NCI-H2196 treated with DMSO at 0.1 percent for 48 hours (cell line): ENCODE data around the gene GSTT2.
"Not testable (repeated sequence)": the region's sequence is repeated elsewhere in the genome, so short reads cannot be mapped to it uniquely, and the experiment has no call there.

Source experiments
- DNase-seq: peaks from one replicate; lab custom pipeline; 2025; ENCODE audit not compliant: unreplicated experiment; lab: John Stamatoyannopoulos, UW

Gene GSTT2

DNA sequence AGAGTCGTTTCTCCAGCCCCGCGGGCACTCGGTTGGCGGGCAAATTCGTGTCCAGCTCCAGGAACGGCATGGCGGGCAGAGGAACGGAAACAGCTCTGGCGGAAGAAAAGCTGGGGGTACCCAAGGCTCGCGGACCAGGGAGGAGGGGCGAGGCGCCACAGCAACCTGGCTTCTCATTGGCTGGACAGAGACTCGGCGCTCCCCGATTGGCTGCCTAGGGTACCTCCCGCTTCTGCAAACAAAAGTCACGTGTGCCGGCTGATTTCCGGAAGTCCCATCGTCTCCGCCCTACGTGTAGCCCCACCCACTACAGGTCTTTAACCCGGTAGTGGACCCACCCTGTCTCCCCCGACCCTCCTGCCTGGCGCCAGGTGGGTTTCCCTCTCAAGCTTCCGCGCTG lies 5.6 kb upstream of the GSTT2 start, which contains the start of gene DDT:
Gene DDT, minus strand, starts transcription at position 97 of the 400 bp plus-strand sequence. Its CDS starts 27 bp downstream, at position 70.
- not testable (repeated sequence) for DNase-seq

DNA sequence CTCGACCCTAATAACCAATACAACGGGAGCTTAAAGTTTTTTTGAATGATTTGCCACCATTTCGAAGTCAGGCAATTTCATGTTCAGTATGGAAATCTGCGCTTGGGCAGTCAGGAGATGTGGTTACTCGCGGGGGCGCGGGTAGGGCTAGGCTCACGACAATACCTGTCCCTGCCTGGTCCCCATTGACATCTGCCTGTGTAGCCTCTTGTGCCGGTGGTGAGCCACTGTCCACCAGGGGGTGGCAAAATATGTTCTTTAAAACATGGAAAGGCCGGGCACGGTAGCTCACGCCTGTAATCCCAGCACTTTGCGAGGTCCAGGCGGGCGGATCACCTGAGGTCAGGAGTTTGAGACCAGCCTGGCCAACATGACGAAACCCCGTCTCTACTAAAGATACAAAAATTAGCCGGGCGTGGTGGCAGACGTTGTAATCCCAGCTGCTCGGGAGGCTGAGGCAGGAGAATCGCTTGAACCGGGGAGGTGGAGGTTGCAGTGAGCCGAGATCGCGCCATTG lies 5.0 kb upstream of the GSTT2 start:
- not testable (repeated sequence) for DNase-seq

DNA sequence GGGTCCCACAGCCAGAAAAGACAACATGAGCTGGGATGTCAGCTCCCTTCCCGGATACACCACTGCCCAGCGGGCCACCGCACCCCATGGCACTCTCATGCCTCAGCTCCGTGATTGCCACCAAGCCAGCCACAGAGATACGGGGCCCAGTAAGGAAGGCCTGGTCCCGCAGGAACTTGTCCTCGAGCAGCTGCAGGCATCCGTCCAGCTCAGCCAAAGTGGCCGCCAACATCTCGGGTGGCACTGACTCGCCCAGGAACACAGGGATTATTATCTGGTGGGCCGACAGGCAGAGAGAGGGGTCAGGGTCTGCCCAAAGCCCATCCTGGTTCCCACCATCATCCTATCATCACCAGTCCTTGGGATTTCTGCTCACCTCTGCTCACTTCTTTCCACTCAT lies 2.6 kb upstream of the GSTT2 start:
- not testable (repeated sequence) for DNase-seq

DNA sequence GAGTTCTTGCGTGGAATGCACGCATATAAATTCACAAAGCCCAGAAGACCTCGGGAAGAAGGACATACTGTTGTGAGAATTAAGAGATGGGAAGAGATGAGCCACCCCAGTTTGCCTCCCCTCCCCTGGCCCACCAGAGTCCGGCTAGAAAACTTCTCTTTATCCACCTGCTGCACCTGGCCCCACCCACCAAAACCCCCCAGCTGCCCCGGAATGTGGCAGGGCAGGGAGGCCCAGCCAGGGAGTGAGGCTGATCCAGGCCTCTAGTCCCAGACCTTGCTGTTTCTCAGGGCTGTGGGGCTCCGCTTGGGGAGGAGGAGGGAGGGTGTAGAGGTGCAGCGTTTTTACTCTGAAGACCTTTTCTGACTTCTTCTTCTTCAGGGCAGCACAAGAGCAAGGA lies 633 bp downstream of the GSTT2 start:
- not testable (repeated sequence) for DNase-seq

DNA sequence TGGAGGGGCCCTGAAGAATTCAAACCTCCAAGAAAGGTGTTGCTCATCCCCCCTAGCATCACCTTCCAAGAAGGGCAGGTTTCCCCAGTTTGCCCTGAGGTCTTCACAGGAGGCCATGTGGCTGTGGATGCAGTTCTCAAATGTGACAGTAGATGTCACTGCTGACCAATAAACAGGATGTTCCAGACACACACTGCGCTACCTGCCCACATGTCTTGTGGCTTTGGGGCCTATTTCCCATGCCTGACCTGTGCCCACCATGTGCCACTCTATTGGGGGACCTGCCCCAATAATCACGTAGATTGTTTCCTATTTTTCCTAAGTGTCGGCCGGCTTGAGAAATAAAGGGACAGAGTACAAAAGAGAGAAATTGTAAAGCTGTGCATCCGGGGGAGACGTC lies 4.5 kb downstream of the GSTT2 start:
- no peak for DNase-seq

DNA sequence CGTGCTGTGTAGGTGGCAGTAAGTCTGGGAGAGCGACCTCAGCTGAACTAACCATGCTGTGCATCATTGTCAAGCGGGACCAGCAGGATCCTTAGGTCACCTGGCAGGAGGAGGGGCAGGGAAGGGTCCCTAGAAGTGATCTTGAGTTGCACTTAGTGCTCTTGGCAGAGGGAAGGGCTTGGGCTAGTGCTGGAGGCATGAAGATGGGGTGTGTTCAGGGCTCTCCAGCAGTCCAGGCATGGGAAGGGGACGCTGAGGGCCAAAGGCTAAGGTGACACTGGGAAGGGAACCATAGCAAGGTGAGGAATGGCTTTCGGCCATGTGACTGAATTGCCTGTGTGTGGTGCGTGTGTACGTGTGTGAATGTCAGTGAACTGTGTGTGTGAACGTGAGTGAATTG lies 6.2 kb downstream of the GSTT2 start:
- not testable (repeated sequence) for DNase-seq

DNA sequence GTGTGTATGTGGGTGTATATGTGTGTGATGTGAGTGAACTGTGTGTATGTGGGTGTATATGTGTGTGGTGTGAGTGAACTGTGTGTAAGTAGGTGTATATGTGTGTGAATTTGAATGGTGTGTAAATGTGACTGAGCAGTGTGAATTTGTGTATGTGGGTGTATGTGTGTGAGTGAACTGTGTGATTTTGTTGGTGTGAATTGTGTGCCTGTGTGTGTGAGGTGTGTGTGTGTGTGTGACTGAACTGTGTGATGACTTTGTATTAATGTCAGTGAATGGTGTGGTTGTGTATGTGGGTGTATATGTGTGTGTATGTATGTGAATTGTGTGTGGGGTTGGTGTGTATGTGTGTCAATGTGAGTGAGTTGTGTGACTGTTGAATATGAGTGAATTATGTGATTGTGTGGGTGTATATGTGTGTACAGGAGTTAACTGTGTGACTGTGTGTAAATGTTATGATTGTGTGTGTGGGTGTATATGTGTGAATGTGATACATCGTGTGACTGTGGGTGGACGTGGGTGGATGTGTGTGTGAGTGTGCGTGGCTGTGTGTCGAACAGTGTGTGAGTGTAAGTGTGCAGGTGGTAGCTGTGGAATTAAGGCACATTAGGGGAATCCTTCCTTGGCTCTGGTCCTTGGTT lies 6.7 kb downstream of the GSTT2 start:
- DNase-seq: not testable (repeated sequence)

DNA sequence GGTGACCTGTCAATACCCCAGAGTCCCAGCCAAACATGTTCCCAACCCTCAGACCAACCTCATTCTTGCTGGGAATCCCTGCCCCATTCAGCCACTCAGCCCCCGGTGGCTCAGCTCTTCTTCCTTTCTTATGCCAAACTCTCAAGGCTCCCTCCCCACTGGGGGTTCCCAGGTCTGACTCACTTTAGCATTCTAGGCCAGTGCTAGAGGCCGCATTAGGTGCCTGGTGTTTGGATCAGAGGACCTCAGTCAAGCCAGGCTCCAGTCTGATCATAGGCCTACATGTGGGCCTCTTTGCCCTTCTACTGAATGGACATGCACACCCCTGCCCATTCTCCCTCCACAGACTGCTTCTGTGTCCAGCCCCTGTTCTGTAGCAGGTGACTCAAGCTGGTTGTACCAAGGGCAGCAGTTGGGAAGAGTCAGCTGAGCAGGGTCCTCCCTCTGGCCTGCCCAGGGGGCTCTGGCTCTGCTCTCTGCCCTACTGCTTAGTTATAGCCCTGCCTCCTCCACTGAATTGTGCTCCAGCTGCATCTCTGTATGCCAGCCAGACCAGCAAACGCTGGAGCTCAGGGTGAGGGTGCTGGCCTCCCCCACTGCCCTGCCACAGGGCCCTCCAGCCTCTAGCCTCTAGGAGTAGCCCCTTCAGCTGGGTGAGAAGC lies 9.8 kb downstream of the GSTT2 start:
- not testable (repeated sequence) for DNase-seq

DNA sequence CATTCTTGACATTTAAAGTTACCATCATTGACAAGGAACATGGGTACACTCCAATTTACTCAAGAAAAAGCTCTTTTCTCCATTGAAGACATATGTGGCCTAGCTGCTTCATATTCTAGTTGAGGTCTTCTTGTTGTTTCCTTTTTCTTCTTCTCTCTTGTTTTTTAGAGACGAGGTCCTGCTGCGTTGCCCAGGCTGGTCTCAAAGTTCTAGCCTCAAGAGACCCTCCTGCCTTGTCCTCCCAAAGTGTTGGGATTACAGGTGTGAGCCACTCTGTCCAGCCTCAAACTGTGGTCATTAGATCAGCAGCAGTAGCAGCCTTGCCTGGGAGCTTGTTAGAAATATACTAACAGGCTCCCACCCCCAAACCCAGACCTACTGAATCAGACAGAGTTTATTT lies 13.1 kb downstream of the GSTT2 start:
- DNase-seq: not testable (repeated sequence)

DNA sequence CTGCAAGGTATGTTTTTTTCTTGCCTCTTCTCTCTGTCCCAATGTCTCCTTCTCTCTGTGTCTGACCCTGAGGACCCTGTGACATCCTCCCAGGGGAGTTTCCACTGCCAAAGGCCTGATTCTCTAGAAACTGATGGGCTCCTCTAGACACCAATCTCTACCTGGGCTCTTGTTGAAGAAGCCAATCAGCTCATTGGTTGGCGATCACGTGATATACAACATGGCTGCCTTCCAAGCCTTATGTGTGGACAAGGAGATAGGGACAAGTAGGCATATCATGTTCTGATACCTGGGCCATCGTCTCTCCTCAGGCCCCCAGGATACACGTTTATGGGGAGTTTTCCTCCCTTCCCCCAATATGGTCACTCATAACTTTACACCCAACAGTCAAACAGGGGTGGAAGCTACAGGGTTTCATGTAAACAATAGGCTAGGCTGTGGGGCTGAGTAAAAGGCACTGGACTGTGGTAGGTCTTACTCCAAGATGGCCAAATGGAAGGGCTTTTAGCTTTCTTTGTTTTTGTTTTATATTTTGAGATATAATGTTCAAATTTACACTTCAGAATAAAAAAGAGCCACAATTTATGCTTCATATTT lies 13.7 kb downstream of the GSTT2 start:
- not testable (repeated sequence) for DNase-seq

DNA sequence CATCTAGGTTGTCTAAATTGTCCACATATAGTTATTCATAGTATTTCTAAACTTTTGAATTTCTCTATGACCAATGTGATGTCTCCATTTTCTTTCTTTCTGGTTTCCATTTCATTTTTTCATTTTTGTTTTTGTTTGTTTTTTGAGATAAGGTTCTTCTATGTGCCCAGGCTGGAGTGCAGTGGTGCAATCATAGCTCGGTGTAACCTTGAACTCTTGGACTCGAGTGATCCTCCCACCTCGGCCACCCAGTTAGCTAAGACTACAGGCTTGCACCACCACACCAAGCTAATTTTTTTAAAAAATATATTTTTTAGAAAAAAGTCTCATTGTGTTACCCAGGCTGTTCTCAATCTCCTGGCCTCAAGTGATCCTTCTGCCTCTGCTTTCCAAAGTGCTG lies 17.2 kb downstream of the GSTT2 start:
- no peak for DNase-seq

DNA sequence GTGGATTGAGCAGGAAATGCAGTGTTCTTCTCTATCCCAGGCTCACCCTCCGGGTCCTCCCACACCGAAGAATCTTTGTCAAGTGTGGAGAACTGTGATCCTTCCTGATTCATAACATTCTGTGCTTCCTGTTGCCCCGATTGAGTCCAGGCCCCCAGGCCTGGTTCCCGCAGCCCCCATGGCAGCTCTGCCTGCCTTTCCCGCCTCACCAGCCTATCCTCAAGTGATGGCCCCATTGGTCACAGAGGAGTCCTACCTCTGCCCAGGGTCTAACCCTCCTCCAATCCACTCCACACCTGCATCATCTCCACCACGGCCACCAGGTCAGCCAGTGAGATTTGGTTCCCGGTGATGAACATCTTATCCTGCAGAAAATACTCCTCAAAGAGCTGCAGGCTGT lies 19.8 kb downstream of the GSTT2 start:
- not testable (repeated sequence) for DNase-seq

DNA sequence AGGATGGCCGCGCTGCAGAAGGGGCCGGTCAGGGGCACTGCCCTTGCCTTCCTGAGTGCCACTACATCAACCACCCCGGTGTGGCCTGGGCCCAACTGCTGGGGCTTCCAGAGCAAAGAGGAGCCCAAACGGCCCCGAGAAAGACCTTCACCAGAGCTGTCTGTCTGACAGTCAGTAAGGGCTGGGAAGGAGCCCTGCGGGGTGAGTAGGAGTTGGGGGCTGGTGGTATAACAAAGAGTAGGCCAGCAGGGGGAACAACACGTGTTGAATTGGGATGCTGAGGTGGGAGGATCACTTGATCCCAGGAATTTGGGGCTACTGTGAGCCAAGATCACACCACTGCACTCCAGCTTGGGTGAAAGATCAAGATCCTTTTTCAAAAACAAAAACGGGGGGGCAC lies 21.4 kb downstream of the GSTT2 start:
- DNase-seq: no peak

DNA sequence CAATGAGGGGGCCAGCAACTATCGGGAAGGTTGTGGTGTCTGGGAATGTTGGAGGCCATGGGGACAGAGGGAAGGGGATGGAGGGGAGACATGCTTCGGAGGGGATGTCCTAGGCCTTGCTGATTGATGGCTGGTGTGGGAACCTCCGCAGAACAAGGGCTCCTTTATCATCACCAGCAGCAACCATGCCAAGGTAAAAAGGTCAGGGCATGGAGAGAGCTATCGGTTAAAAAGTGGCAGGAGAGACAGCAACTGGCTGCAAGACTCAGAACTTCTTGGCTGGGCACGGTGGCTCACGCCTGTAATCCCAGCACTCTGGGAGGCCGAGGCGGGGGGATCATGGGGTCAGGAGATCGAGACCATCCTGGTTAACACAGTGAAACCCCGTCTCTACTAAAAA lies 22.3 kb downstream of the GSTT2 start:
- no peak for DNase-seq

DNA sequence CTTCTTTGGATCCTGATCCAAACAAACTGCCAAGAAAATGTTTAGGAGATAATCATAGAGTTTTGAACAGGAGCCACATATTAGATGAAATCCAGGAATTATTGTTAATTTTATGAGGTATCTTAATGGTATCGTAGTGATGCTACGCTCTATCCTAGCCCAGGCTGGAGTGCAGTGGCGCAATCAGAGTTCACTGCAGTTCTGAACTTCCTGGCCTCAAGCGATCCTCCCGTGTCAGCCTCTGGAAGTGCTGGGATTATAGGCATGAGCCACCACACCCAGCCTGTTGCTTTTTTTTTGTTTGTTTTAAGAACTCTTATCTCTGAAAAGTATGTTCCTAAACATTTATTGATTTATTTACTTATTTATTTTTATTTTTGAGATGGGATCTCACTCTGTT lies 22.9 kb downstream of the GSTT2 start:
- no peak for DNase-seq

DNA sequence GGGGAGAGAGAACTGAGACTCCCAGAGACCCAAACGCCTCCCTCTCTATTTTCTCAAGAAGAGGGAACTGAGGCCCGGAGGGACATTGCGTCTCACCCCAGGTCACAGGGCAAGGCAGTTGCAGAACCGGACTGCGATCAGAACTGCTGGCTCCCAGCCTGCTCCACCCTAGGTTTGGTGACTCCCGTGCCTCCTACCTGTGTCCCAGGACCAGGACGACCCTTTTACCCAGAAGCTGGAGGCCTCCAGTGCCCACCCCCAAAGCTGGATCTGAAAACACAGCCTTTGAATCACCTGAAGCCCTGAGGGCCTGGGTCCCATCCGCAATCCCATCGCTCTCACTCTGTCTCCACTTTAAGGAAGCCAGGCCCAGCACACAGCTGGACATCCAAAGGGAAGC lies 24.0 kb downstream of the GSTT2 start:
- DNase-seq: no peak

DNA sequence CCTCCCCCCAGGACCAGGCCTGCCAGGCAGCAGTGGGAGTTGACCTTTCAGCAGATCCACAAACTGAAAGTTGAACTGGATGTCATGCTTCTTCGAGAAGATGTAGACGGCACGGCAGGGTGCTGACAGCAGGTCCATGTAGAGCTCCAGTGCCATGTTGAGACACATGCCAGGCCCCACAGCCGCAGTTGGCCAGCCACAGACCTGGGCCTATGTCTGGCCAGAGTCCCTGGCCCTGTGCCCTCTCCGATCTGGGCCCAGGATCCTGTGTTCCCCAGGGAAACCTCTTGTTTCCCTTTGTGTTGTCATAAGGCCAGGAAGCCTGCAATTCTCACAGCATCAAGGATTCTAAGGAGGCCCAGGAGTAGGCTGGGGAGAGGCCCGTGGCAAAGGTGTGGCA lies 25.3 kb downstream of the GSTT2 start, which contains the start of gene GSTT4:
Gene GSTT4, minus strand, starts transcription at position 253 of the 400 bp plus-strand sequence. Its CDS starts 97 bp downstream, at position 156.
- DNase-seq: no peak

DNA sequence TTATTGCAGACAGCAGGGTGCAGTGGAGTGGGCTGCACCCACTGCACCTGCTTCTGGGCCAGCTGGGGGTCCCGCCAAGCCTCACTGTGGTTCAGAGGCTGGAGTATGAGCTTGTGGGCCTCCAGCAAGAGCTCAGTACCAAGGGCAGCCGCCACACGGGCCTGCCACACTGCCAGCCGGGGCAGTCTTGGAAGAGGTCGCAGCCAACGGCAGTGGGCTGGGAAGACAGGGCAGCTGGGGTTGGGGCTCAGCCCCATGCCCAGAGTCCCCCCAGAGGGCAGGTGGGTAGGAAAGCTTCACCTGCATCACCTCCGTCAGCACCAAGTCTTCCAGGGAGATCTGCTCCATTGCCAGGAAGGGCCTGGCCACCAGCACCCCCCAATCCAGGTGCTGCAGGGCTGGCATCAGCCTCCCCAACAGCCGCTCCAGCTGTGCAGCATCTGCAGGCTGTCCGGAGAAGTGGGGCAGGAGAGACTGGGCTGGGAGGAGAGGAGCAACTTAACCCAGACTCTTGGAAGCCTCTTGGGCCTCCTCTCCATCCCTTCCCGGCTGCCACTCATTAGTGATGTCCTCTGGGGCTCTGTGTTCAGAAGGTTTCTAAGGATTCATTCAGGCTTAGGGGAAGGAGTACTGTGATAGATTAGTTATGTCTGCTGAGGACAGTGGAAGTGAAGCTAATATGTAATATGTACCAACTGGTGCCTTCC lies 26.4 kb downstream of the GSTT2 start:
- no peak for DNase-seq

DNA sequence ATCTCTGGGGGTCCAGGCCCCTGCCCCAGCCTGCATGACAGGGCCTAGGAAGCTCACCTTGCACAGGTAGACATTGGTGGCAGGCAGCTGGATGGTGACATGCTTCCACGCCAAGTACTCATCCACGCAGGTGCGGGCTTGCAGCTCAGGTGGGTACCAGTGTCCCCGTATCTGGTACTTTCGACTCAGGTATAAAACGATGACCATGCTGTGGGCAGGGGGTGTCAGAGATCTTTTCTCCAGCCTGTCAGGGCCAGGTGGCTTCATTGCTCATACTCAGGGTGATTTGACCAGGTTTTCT lies 26.9 kb downstream of the GSTT2 start:
- DNase-seq: no peak

DNA sequence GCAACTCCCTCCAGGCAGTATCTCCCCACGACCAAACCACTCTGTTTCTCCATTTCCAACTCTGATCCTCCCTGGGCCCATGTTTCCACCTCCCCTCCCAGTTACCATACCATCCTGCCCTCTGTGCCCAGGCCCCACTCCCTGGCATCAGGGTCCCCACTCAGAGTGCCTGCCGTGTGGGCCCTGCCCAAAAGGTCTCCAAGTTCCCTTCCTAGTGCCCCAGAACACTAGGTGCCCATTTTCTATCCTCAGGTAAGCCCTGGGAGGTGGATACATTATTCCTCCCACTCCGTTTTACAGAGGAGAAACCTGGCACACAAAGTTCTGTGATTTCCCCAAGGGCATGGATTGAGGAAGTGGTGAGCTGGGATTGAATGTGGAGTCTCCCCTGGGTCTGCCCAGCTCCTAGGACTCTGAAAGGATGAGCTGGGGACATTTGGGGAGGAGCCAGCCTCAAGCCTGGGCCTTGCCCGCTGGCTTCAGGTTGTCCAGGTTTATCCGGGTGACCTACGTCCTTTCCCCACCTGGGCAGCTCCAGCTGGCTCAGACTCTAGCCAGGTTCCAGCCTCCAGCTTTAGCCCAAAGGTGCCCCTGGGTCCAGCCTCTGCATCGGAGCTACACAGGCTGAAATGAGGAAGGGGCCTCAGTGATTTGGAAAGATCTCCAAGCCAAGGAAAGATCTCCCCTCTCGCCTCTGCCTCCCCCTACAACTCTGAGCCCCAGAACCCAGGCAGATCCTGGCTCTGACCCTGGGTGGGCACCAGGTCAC lies 27.5 kb downstream of the GSTT2 start:
- no peak for DNase-seq

DNA sequence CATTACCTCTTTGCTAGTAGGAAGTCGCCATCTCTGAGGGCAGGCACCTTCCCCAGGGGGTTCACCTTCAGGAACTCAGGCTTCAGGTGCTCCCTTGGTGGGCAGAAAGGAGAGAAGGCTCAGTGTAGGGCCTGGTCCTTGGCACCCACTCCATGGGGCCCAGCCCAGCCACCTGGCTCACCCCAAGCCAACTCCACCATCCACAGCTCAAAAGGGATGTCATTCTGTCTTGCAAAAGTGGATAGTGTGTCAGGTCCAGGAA lies 28.0 kb downstream of the GSTT2 start:
- no peak for DNase-seq
